IMR-90 (cell line): ENCODE data around the gene IFRD1. TPM values are rescaled to one million over a fixed set of nuclear protein-coding genes. Genes with fewer than 3 reads are reported as not detected.

Experiments used
- ATAC-seq: fragments of 200-7000 bp; cut with Tn5 transposase; 2 replicates; pipeline ENCODE4 v1.9.1; 2020; ENCODE audit warnings: low read depth, mild to moderate bottlenecking, moderate library complexity
- Bru-seq: library from RNA; stranded (reverse); fragments of 400-500 nt; gene quantifications from one replicate; lab custom pipeline; 2021; lab: Mats Ljungman, UMichigan
- BruChase-seq, 2 experiments: library from RNA; stranded (reverse); fragments of 400-500 nt; gene quantifications; one replicate each; lab custom pipeline; 2021; lab: Mats Ljungman, UMichigan
- BruUV-seq: library from RNA; stranded (reverse); fragments of 400-500 nt; replicated peaks from 2 replicates; lab custom pipeline; 2021; lab: Mats Ljungman, UMichigan
- CTCF ChIA-PET: fragments of 300-600 bp; formaldehyde crosslinking; extraction: SDS; loops from one replicate; lab custom pipeline; 2021; ENCODE audit warnings: antibody characterized with exemption; lab: Yijun Ruan, JAX
- POLR2A ChIA-PET: fragments of 300-600 bp; sonication (Branson Sonifier 250); formaldehyde crosslinking; loops from one replicate; lab custom pipeline; 2022; ENCODE audit warnings: antibody characterized with exemption; ENCODE audit not compliant: unreplicated experiment; lab: Charles Lee
- DNase-seq: peaks from one replicate; pipeline ENCODE4 v3.0.0; 2013
- H2AFZ ChIP-seq: replicated peaks from 2 replicates; pipeline ENCODE3; 2013; ENCODE audit warnings: low read length, mild to moderate bottlenecking; ENCODE audit not compliant: poor library complexity
- H2AK5ac ChIP-seq: 2 replicates; pipeline ENCODE4 v1.6.1; 2013; ENCODE audit warnings: low read depth, low read length, inconsistent platforms
- H2AK9ac ChIP-seq: replicated peaks from 2 replicates; pipeline ENCODE3; 2013; ENCODE audit warnings: mild to moderate bottlenecking, low read depth, low read length, moderate library complexity; ENCODE audit not compliant: poor library complexity
- H2BK120ac ChIP-seq: 2 replicates; pipeline ENCODE4 v1.6.1; 2013; ENCODE audit warnings: low read depth, low read length, inconsistent platforms
- H2BK15ac ChIP-seq: 3 replicates; pipeline ENCODE4 v1.6.1; 2013; ENCODE audit warnings: low read depth, low read length, inconsistent platforms
- H2BK20ac ChIP-seq: 2 replicates; pipeline ENCODE4 v1.6.1; 2013; ENCODE audit warnings: low read depth, mild to moderate bottlenecking, inconsistent platforms, low read length, moderate library complexity
- H2BK5ac ChIP-seq: 2 replicates; pipeline ENCODE4 v1.6.1; 2013; ENCODE audit warnings: mild to moderate bottlenecking, low read depth, low read length, inconsistent platforms; ENCODE audit not compliant: poor library complexity, severe bottlenecking
- H3K14ac ChIP-seq: replicated peaks from 2 replicates; pipeline ENCODE4 v1.6.1; 2013; ENCODE audit warnings: low read depth, low read length, inconsistent platforms
- H3K18ac ChIP-seq: 2 replicates; pipeline ENCODE4 v1.6.1; 2013; ENCODE audit warnings: low read depth, low read length, control low read depth
- H3K23ac ChIP-seq: 2 replicates; pipeline ENCODE4 v1.6.1; 2013; ENCODE audit warnings: low read depth, low read length, inconsistent platforms
- H3K27ac ChIP-seq: 2 replicates; pipeline ENCODE4 v1.5.1; 2013; ENCODE audit warnings: mild to moderate bottlenecking, control low read depth, low read length; ENCODE audit not compliant: insufficient read depth
- H3K27me3 ChIP-seq: 2 replicates; pipeline ENCODE4 v1.6.1; 2013; ENCODE audit warnings: low read length; ENCODE audit not compliant: control insufficient read depth, insufficient read depth
- H3K36me3 ChIP-seq: 2 replicates; pipeline ENCODE4 v1.6.1; 2013; ENCODE audit warnings: low read length, mixed read lengths; ENCODE audit not compliant: control insufficient read depth, insufficient read depth
- H3K4ac ChIP-seq: 2 replicates; pipeline ENCODE4 v1.6.1; 2013; ENCODE audit warnings: low read depth, low read length, inconsistent platforms
- H3K4me1 ChIP-seq: 2 replicates; pipeline ENCODE4 v1.6.1; 2013; ENCODE audit warnings: low read length, mixed read lengths; ENCODE audit not compliant: control insufficient read depth, insufficient read depth
- H3K4me2 ChIP-seq: 2 replicates; pipeline ENCODE4 v1.6.1; 2013; ENCODE audit warnings: low read depth, mild to moderate bottlenecking, control low read depth, low read length, moderate library complexity
- H3K4me3 ChIP-seq: 2 replicates; pipeline ENCODE4 v1.5.1; 2013; ENCODE audit warnings: low read depth, mild to moderate bottlenecking, control low read depth, low read length, moderate library complexity; ENCODE audit not compliant: insufficient read depth
- H3K56ac ChIP-seq: 2 replicates; pipeline ENCODE4 v1.6.1; 2013; ENCODE audit warnings: low read length, inconsistent platforms; ENCODE audit not compliant: insufficient read depth; ENCODE audit errors: extremely low read depth
- H3K79me1 ChIP-seq, 2 experiments: 2 replicates each; pipeline ENCODE4 v1.6.1; 2013; ENCODE audit warnings: low read length in 2 of 2, inconsistent platforms in 1 of 2, low read depth in 1 of 2
- H3K9ac ChIP-seq: 2 replicates; pipeline ENCODE4 v1.6.1; 2013; ENCODE audit warnings: low read depth, low read length, control low read depth
- H3K9me1 ChIP-seq: 2 replicates; pipeline ENCODE4 v1.6.1; 2013; ENCODE audit warnings: low read length, inconsistent platforms; ENCODE audit not compliant: insufficient read depth
- H3K9me3 ChIP-seq: 2 replicates; pipeline ENCODE4 v1.6.1; 2013; ENCODE audit warnings: low read length; ENCODE audit not compliant: control insufficient read depth, insufficient read depth
- H4K20me1 ChIP-seq: 2 replicates; pipeline ENCODE4 v1.6.1; 2013; ENCODE audit warnings: low read length, inconsistent platforms; ENCODE audit not compliant: insufficient read depth
- H4K5ac ChIP-seq: 2 replicates; pipeline ENCODE4 v1.6.1; 2013; ENCODE audit warnings: mild to moderate bottlenecking, low read depth, low read length, control low read depth
- H4K8ac ChIP-seq, 2 experiments: 2 replicates each; pipeline ENCODE4 v1.6.1; 2013; ENCODE audit warnings: low read depth in 2 of 2, low read length in 2 of 2, control low read depth in 1 of 2, inconsistent platforms in 1 of 2
- H4K91ac ChIP-seq: 2 replicates; pipeline ENCODE4 v1.6.1; 2013; ENCODE audit warnings: low read depth, low read length, inconsistent platforms; ENCODE audit not compliant: insufficient read depth
- BHLHE40 ChIP-seq: fragments of 150-350 bp; IDR thresholded peaks from 2 replicates; pipeline ENCODE4 v1.6.1; 2016; ENCODE audit warnings: mild to moderate bottlenecking, low read depth, low read length
- ELK1 ChIP-seq: fragments of 150-350 bp; IDR thresholded peaks from 2 replicates; pipeline ENCODE4 v1.6.1; 2016; ENCODE audit warnings: low read depth, mild to moderate bottlenecking, low read length, moderate library complexity, borderline replicate concordance
- FOS ChIP-seq: fragments of 150-350 bp; IDR thresholded peaks from 2 replicates; pipeline ENCODE4 v1.6.1; 2016; ENCODE audit warnings: low read depth, low read length
- MAZ ChIP-seq: IDR thresholded peaks from 2 replicates; pipeline ENCODE4 v1.6.1; 2012; ENCODE audit warnings: low read depth, mild to moderate bottlenecking, low read length, improper control_type of control experiment, moderate library complexity, borderline replicate concordance
- MXI1 ChIP-seq: IDR thresholded peaks from 2 replicates; pipeline ENCODE4 v1.6.1; 2012; ENCODE audit warnings: low read depth, mild to moderate bottlenecking, low read length, moderate library complexity, borderline replicate concordance
- NFE2L2 ChIP-seq: fragments of 150-350 bp; IDR thresholded peaks from 2 replicates; pipeline ENCODE4 v1.6.1; 2016; ENCODE audit warnings: low read depth, mild to moderate bottlenecking, low read length
- POLR2A ChIP-seq: IDR thresholded peaks from 2 replicates; pipeline ENCODE4 v1.6.1; 2012; ENCODE audit warnings: mild to moderate bottlenecking, low read depth, low read length
- RAD21 ChIP-seq: IDR thresholded peaks from 2 replicates; pipeline ENCODE4 v1.6.1; 2012; ENCODE audit warnings: low read length, improper control_type of control experiment
- RCOR1 ChIP-seq: IDR thresholded peaks from 2 replicates; pipeline ENCODE4 v1.6.1; 2012; ENCODE audit warnings: mild to moderate bottlenecking, low read length, improper control_type of control experiment; ENCODE audit not compliant: insufficient replicate concordance
- RFX5 ChIP-seq: IDR thresholded peaks from 2 replicates; pipeline ENCODE4 v1.8.0; 2012; ENCODE audit warnings: low read depth, mild to moderate bottlenecking, low read length, moderate library complexity
- SMC3 ChIP-seq: fragments of 150-350 bp; IDR thresholded peaks from 2 replicates; pipeline ENCODE4 v1.6.1; 2016; ENCODE audit warnings: low read depth, mild to moderate bottlenecking, antibody characterized with exemption, low read length, moderate library complexity
- USF2 ChIP-seq: fragments of 150-350 bp; IDR thresholded peaks from 2 replicates; pipeline ENCODE4 v1.6.1; 2017; ENCODE audit warnings: mild to moderate bottlenecking, antibody characterized with exemption, low read length, low read depth
- WGBS, 2 experiments: methylation state at CpG; one replicate each; pipeline versions ENCODE4 v1.1.5 to v1.1.7; 2013; ENCODE audit warnings: missing lambda C conversion rate in 2 of 2; ENCODE audit not compliant: insufficient read length in 1 of 2; ENCODE audit errors: extremely low coverage in 2 of 2; 5-methylcytosine and 5-hydroxymethylcytosine counted together
- dilution Hi-C: fragments of 300-500 bp; cut with HindIII; formaldehyde crosslinking; loops from one replicate; pipeline ENCODE4 v1.14.3; 2018; ENCODE audit warnings: low sequenced_read_pairs; ENCODE audit not compliant: unreplicated experiment
- in situ Hi-C: fragments of 300-500 bp; cut with MboI; formaldehyde crosslinking; loops from 3 replicates; pipeline ENCODE4 v1.14.3; 2019; ENCODE audit warnings: low sequenced_read_pairs, inconsistent platforms, mixed read lengths
- intact Hi-C: fragments of 100-400 bp; cut with micrococcal nuclease; formaldehyde crosslinking; loops from 2 replicates; pipeline ENCODE4 v1.10.0; 2022
- long read RNA-seq: library from polyadenylated mRNA; unstranded; transcript quantifications from one replicate; pipeline ENCODE4 v2.0.0, GENCODE V29; 2021; ENCODE audit not compliant: unreplicated experiment
- polyA plus RNA-seq, 3 experiments: library from polyadenylated mRNA; depleted of rRNA; stranded (reverse); fragments of >200 nt; gene quantifications; 2 replicates each; pipeline ENCODE4 v1.2.3, GENCODE V29; 2012; ENCODE audit warnings: low replicate concordance in 1 of 3
- total RNA-seq: library from RNA; depleted of rRNA; stranded (reverse); fragments of >200 nt; gene quantifications from 2 replicates; pipeline ENCODE4 v1.2.3, GENCODE V29; 2012; rRNA removed

IFRD1 gene
- total RNA-seq, result 18.3 and 24.2 TPM in 2 replicates
- 16.6 and 25.3 TPM in 2 replicates for polyA plus RNA-seq (2012; rRNA removed)
- polyA plus RNA-seq (2012; cell fraction: cytosol; rRNA removed), result 4.5 and 4.9 TPM in 2 replicates
- polyA plus RNA-seq (2012; cell fraction: nucleus; rRNA removed; ENCODE audit: low replicate concordance), result 10.1 and 62.2 TPM in 2 replicates
- percentile 84 among the genes with signal in this experiment for Bru-seq, nascent RNA
- percentile 73 among the genes with signal in this experiment for BruChase-seq, experiment 1, labeled RNA remaining after a 6-hour chase
- BruChase-seq, experiment 2, labeled RNA remaining after a 2-hour chase, result percentile 76 among the genes with signal in this experiment
- long read RNA-seq, transcript IFRD1-202 (12 exons, 2,290 nt), result major isoform, 52 of 68 reads
- long read RNA-seq, partial matches to known transcripts, result 4 of 68 reads
- long read RNA-seq, other reads (novel, unspliced or antisense), result 10 of 68 reads

GRCh38 chr7:112449902-112450806 lies at the start of gene IFRD1:
IFRD1 (plus strand) TSS chr7:112450460; CDS start chr7:112450689, 229 bp downstream.
- no peak within 1 kb of the TSS; the same call in 2 of the 3 replicates for H2BK15ac ChIP-seq
- H2AFZ ChIP-seq, result peak within 1 kb of the TSS; percentile 98
- H3K27me3 ChIP-seq, result no peaks in the 10 kb centered on the region
- peak within 1 kb of the TSS; percentile 87 for H3K56ac ChIP-seq
- peak within 1 kb of the TSS; percentile 70 for H4K5ac ChIP-seq
- no peaks in the 10 kb centered on the region for H3K9me1 ChIP-seq
- H3K9me3 ChIP-seq, result no peaks in the 10 kb centered on the region
- peak within 1 kb of the TSS; percentile 38 for H2BK20ac ChIP-seq
- peak within 1 kb of the TSS; percentile 85 for H3K4me3 ChIP-seq
- H2AK9ac ChIP-seq, result peak within 1 kb of the TSS; percentile 91
- POLR2A ChIA-PET, result interaction anchor here (0.5 to 1.7 kb wide), 3 partner anchors 9 to 71 kb away, joined by 3 to 8 read pairs (median 5); no protein-coding TSS in a partner anchor
- H3K9ac ChIP-seq, result peak within 1 kb of the TSS; percentile 96
- H3K14ac ChIP-seq, result peak within 1 kb of the TSS; percentile 94
- peak within 1 kb of the TSS; percentile 83 for H2BK5ac ChIP-seq
- peak within 1 kb of the TSS; percentile 94 for H3K27ac ChIP-seq
- BruUV-seq, result no TSS peak
- DNase-seq, result peak; percentile 98
- peak within 1 kb of the TSS; percentile 95 for H3K4me2 ChIP-seq
- in situ Hi-C loops, result no loop called here
- H4K8ac ChIP-seq, result peak within 1 kb of the TSS; percentile 76 to 93
- peak within 1 kb of the TSS; percentile 56 for H2BK120ac ChIP-seq
- ATAC-seq, result peak; percentile 90
- H3K4ac ChIP-seq, result peak within 1 kb of the TSS; percentile 86
- CTCF ChIA-PET, result no interaction called here
- 0% methylated on average over 43 of the region's 73 CpGs; no CpG with 5 or more reads in 1 of the 2 experiments for WGBS, 2 experiments
- no peaks in the 10 kb centered on the region for H3K36me3 ChIP-seq
- H4K20me1 ChIP-seq, result peaks cover 43% of the 10 kb centered on the region
- H3K79me1 ChIP-seq, result peaks cover 5 to 23% of the 10 kb centered on the region in 2 experiments; a peak in 3 of 4 replicates
- H4K91ac ChIP-seq, result peak within 1 kb of the TSS; percentile 67
- H3K18ac ChIP-seq, result peak within 1 kb of the TSS; percentile 39; the same call in 1 of the 2 replicates
- no peaks in the 10 kb centered on the region; the same call in 1 of the 2 replicates for H3K4me1 ChIP-seq
- intact Hi-C loops, result loop anchor here (2.0 kb wide), 1 partner anchor 243 kb away; the partner anchor contains the start of genes DOCK4 and ZNF277
- TF ChIP-seq MXI1, result no peak; the same call in 1 of the 2 replicates
- TF ChIP-seq NFE2L2, result no peak
- no peak for TF ChIP-seq RCOR1
- TF ChIP-seq BHLHE40, result 0 out of 2 replicates have a peak, but pooled peaks have one; percentile 1
- peak; percentile 94; the same call in 1 of the 2 replicates for TF ChIP-seq MAZ
- peak; percentile 100 for TF ChIP-seq POLR2A
- TF ChIP-seq FOS, result no peak
- no peak for TF ChIP-seq ELK1
- no peak; the same call in 1 of the 2 replicates for TF ChIP-seq USF2
- no peak for TF ChIP-seq SMC3
- TF ChIP-seq RAD21, result no peak
- no peak for TF ChIP-seq RFX5
- H3K23ac ChIP-seq, result peak within 1 kb of the TSS; percentile 88
- H2AK5ac ChIP-seq, result peak within 1 kb of the TSS; percentile 87
- dilution Hi-C loops, result no loop called here
